GM21515 (cell line): ENCODE measurements around the gene DCBLD1.
"Not testable (repeated sequence)": the region's sequence is repeated elsewhere in the genome, so short reads cannot be mapped to it uniquely, and the experiment has no call there.

Experiments
- ATAC-seq: cut with Tn5 transposase; IDR thresholded peaks from one replicate; pipeline ENCODE4 v1.9.1; 2021; ENCODE audit not compliant: unreplicated experiment

Gene DCBLD1

GRCh38 chr6:117497237-117497636, 14.8 kb downstream of the DCBLD1 start:
- ATAC-seq, result no peak

- peak; percentile 56 for ATAC-seq
These were observed 15.7 kb downstream of the DCBLD1 start for GRCh38 chr6:117498159-117498558.

GRCh38 chr6:117501722-117502121, 19.2 kb downstream of the DCBLD1 start:
- ATAC-seq, result no peak

GRCh38 chr6:117502580-117502979, 20.1 kb downstream of the DCBLD1 start:
- no peak for ATAC-seq

GRCh38 chr6:117503211-117503610, 20.7 kb downstream of the DCBLD1 start:
- ATAC-seq, result no peak

GRCh38 chr6:117504478-117505144, 22.1 kb downstream of the DCBLD1 start:
- ATAC-seq, result no peak

- ATAC-seq, result no peak
These were observed 22.8 kb downstream of the DCBLD1 start for GRCh38 chr6:117505311-117505710.

- no peak for ATAC-seq
These were observed 23.8 kb downstream of the DCBLD1 start for GRCh38 chr6:117506180-117506835.

- no peak for ATAC-seq
These were observed 24.4 kb downstream of the DCBLD1 start for GRCh38 chr6:117506907-117507306.

- ATAC-seq, result no peak
These were observed 26.0 kb downstream of the DCBLD1 start for GRCh38 chr6:117508450-117508971.

- ATAC-seq, result no peak
These were observed 26.5 kb downstream of the DCBLD1 start for GRCh38 chr6:117509021-117509420.

- no peak for ATAC-seq
These were observed 29.8 kb downstream of the DCBLD1 start for GRCh38 chr6:117512056-117512828.

- ATAC-seq, result no peak
These were observed 30.6 kb downstream of the DCBLD1 start for GRCh38 chr6:117512987-117513573.

GRCh38 chr6:117513778-117514365, 31.4 kb downstream of the DCBLD1 start:
- ATAC-seq, result no peak

GRCh38 chr6:117514655-117515054, 32.2 kb downstream of the DCBLD1 start:
- no peak for ATAC-seq

GRCh38 chr6:117515326-117515725, 32.9 kb downstream of the DCBLD1 start:
- ATAC-seq, result no peak

GRCh38 chr6:117517995-117518394, 35.5 kb downstream of the DCBLD1 start:
- ATAC-seq, result not testable (repeated sequence)

- ATAC-seq, result no peak
These were observed 36.4 kb downstream of the DCBLD1 start for GRCh38 chr6:117518870-117519269.

GRCh38 chr6:117520603-117521395, 38.3 kb downstream of the DCBLD1 start:
- ATAC-seq, result no peak
